Heart right ventricle (tissue), 16 donors: ENCODE data around the gene MAML2. TPM values are rescaled to one million over a fixed set of nuclear protein-coding genes. Genes with fewer than 3 reads are reported as not detected.

Experiments
- ATAC-seq, 8 donors: fragments of 200-7000 bp; cut with Tn5 transposase; one replicate each; pipeline ENCODE4 v1.9.1; 2020; ENCODE audit warnings: mild to moderate bottlenecking in 8 of 8, moderate library complexity in 8 of 8, moderate number of reproducible peaks in 1 of 8
- DNase-seq, 2 donors: peaks; one replicate each; pipeline ENCODE4 v3.0.0-alpha.2; 2020
- H3K27ac ChIP-seq, 10 donors: fragments of 200-600 bp; sonication (generic) in 2 of 10; one replicate each; pipeline versions ENCODE4 v1.5.0 to v1.8.0; 2020 to 2022; ENCODE audit warnings: mild to moderate bottlenecking in 3 of 10
- H3K27me3 ChIP-seq, 7 donors: fragments of 200-600 bp; one replicate each; pipeline ENCODE4 v1.8.0; 2021 to 2022; ENCODE audit warnings: mild to moderate bottlenecking in 2 of 7
- H3K36me3 ChIP-seq, 9 donors: fragments of 200-600 bp; sonication (generic) in 1 of 9; one replicate each; pipeline versions ENCODE4 v1.5.0 to v1.8.0; 2020 to 2022; ENCODE audit warnings: mild to moderate bottlenecking in 2 of 9
- H3K4me1 ChIP-seq, 9 donors: fragments of 200-600 bp; sonication (generic) in 1 of 9; one replicate each; pipeline versions ENCODE4 v1.5.0 to v1.8.0; 2020 to 2022; ENCODE audit warnings: mild to moderate bottlenecking in 4 of 9
- H3K4me3 ChIP-seq, 10 donors: fragments of 200-600 bp; sonication (generic) in 2 of 10; one replicate each; pipeline versions ENCODE4 v1.5.0 to v1.8.0; 2020 to 2022; ENCODE audit warnings: mild to moderate bottlenecking in 7 of 10, moderate library complexity in 2 of 10
- H3K9me3 ChIP-seq, 11 donors: fragments of 200-600 bp in 10 of 11; sonication (generic) in 2 of 11; one replicate each; pipeline versions ENCODE4 v1.5.0 to v1.8.0; 2013 to 2022; ENCODE audit warnings: mild to moderate bottlenecking in 2 of 11, control low read depth in 1 of 11, moderate library complexity in 1 of 11
- CTCF ChIP-seq, 9 donors: fragments of 200-600 bp; sonication (generic) in 2 of 9; IDR thresholded peaks; one replicate each; pipeline versions ENCODE4 v1.5.0 to v1.8.0; 2021 to 2022; ENCODE audit warnings: antibody characterized with exemption in 9 of 9, mild to moderate bottlenecking in 5 of 9, moderate library complexity in 1 of 9
- WGBS, 2 donors: extraction: QIAGEN DNeasy Blood & Tissue Kit; methylation state at CpG; one replicate each; pipeline ENCODE4 v1.1.7; 2013; ENCODE audit warnings: inconsistent platforms in 1 of 2; 5-methylcytosine and 5-hydroxymethylcytosine counted together
- intact Hi-C, 10 donors: fragments of 100-400 bp; cut with DNase I; formaldehyde crosslinking; loops; one replicate each; pipeline versions ENCODE4 v1.11.1 to v1.14.2; 2022
- polyA plus RNA-seq, 2 donors: library from polyadenylated mRNA; stranded (reverse); fragments of 200-250 nt; gene quantifications; one replicate each; pipeline ENCODE4 v1.2.3, GENCODE V29; 2013
- total RNA-seq, 10 donors: library from RNA; stranded (reverse); fragmentation: NEBNext Ultra II Directional in 3 of 10; extraction: Animal tissue kit (Norgen Biotek cat#: 25700) in 3 of 10; gene quantifications; one replicate each; pipeline versions ENCODE4 v1.2.1 to v1.2.4, GENCODE V29; 2021 to 2023
- donor health status: Arrhythmogenic right ventricular cardiomyopathy.
- donor health status: ischemic (EF 13 %, LVEDD 7.1; RV severe dilation, severe dysfunction).
- donor health status: healthy with polysubstance abuse.
- donor health status: DM: no; HTN: yes; CAD: no.
- donor health status: DM: no; HTN: no; CAD: no.
- donor health status: ischemic (EF 25% LVEDD 6.9; RV normal size, moderate dysfunction).
- donor health status: ischemic (EF 25% LVEDD 5.7; RV mildly dilated, moderate dysfunction).
- donor health status: healthy.
- donor health status: DM: yes; HTN: yes; CAD: no.
- donor health status: Ischemic cardiomyopathy.
- donor health status: ischemic (EF 35%, LVEDD 5.7; RV mildly dilated, moderate dysfunction).
- donor health status: nonischemic (EF 11% LVEDD 7.7; RV severe dilation, severe dysfunction).
- donor health status: DM: yes; HTN: yes; CAD: no.
- donor health status: PGD.
- donor health status: ischemic (EF 29% LVEDD 5.4; RV normal size, mild dysfunction).
- donor health status: nonischemic (EF 23%, LVEDD 6.1; RV moderate dilation, normal function).

The MAML2 gene
- total and polyA plus RNA-seq, 12 donors: 1.3 to 6.1 (median 4.1) TPM

- H3K9me3 ChIP-seq: no peaks in the 10 kb centered on the region
- no peak for TF ChIP-seq CTCF (IDR thresholded peaks at IDR 0.05)
- ATAC-seq (no peak), DNase-seq (no peak)
- intact Hi-C loops: no loop called here
- no peak overlapping the region for H3K27ac ChIP-seq
- no peaks in the 10 kb centered on the region for H3K36me3 ChIP-seq
- H3K4me3 ChIP-seq: no peak overlapping the region
- peaks cover 0 to 34% (median 0%) of the 10 kb centered on the region in 9 donors for H3K4me1 ChIP-seq
- 83 to 91% methylated on average over 3 of the region's 3 CpGs for WGBS, 2 donors
- H3K27me3 ChIP-seq: no peaks in the 10 kb centered on the region
Measured at GRCh38 chr11:96177146-96177545, 165.8 kb downstream of the MAML2 start.

GRCh38 chr11:96173906-96174305, 169.1 kb downstream of the MAML2 start:
- no peak for TF ChIP-seq CTCF (IDR thresholded peaks at IDR 0.05)
- WGBS, 2 donors: 89 to 94% methylated on average over 5 of the region's 5 CpGs

GRCh38 chr11:96173422-96173821, 169.6 kb downstream of the MAML2 start:
- no peak overlapping the region for H3K4me3 ChIP-seq
- H3K27ac ChIP-seq: peak overlapping the region in 1 of 10 donors; percentile 37
- no peaks in the 10 kb centered on the region for H3K9me3 ChIP-seq
- peak in 1 of 8 donors; percentile 29 for ATAC-seq
- 75 to 84% methylated on average over 7 of the region's 7 CpGs for WGBS, 2 donors
- no peak for DNase-seq
- TF ChIP-seq CTCF (IDR thresholded peaks at IDR 0.05): no peak
- no peaks in the 10 kb centered on the region for H3K36me3 ChIP-seq
- intact Hi-C loops: no loop called here
- H3K4me1 ChIP-seq: peaks cover 0 to 35% (median 12%) of the 10 kb centered on the region in 9 donors
- no peaks in the 10 kb centered on the region for H3K27me3 ChIP-seq

More at GRCh38 chr11:96173906-96174305, 169.1 kb downstream of the MAML2 start:
- ATAC-seq (no peak), DNase-seq (no peak)
- H3K9me3 ChIP-seq: no peaks in the 10 kb centered on the region
- H3K27ac ChIP-seq: no peak overlapping the region
- H3K27me3 ChIP-seq: no peaks in the 10 kb centered on the region
- no peak overlapping the region for H3K4me3 ChIP-seq
- intact Hi-C loops: no loop called here
- peaks cover 0 to 35% (median 8%) of the 10 kb centered on the region in 9 donors for H3K4me1 ChIP-seq
- no peaks in the 10 kb centered on the region for H3K36me3 ChIP-seq

- no peaks in the 10 kb centered on the region for H3K9me3 ChIP-seq
- TF ChIP-seq CTCF (IDR thresholded peaks at IDR 0.05): no peak
- no peak overlapping the region for H3K27ac ChIP-seq
- no peak overlapping the region for H3K4me3 ChIP-seq
- peaks cover 0 to 39% (median 16%) of the 10 kb centered on the region in 9 donors for H3K4me1 ChIP-seq
- WGBS, 2 donors: 84 to 86% methylated on average over 1 of the region's 1 CpG
- no peaks in the 10 kb centered on the region for H3K27me3 ChIP-seq
- intact Hi-C loops: no loop called here
- DNase-seq (no peak), ATAC-seq (no peak)
- H3K36me3 ChIP-seq: no peaks in the 10 kb centered on the region
Measured at GRCh38 chr11:96172604-96173003, 170.4 kb downstream of the MAML2 start.
